Mesenchymal stem cell (in vitro differentiated cells and primary cell): ENCODE results near the gene CIAO3.

ENCODE experiments used
- DNase-seq: peaks from one replicate; pipeline ENCODE4 v3.0.0-alpha.2; 2013
- H2AFZ ChIP-seq: one replicate; pipeline ENCODE4 v1.6.1; 2013; ENCODE audit warnings: low read depth, mild to moderate bottlenecking, control low read depth, inconsistent platforms, low read length, moderate library complexity
- H2AK5ac ChIP-seq: 2 replicates; pipeline ENCODE4 v1.6.1; 2013; ENCODE audit warnings: low read length, moderate library complexity, mild to moderate bottlenecking, inconsistent platforms; ENCODE audit not compliant: severe bottlenecking
- H2BK120ac ChIP-seq: one replicate; pipeline ENCODE4 v1.6.1; 2013; ENCODE audit warnings: low read depth, mild to moderate bottlenecking, inconsistent platforms, low read length, moderate library complexity
- H2BK12ac ChIP-seq, 2 experiments: one replicate each; pipeline ENCODE4 v1.6.1; 2013; ENCODE audit warnings: inconsistent platforms in 2 of 2, low read length in 2 of 2, mild to moderate bottlenecking in 2 of 2, moderate library complexity in 2 of 2, control low read depth in 1 of 2
- H2BK15ac ChIP-seq: one replicate; pipeline ENCODE4 v1.6.1; 2013; ENCODE audit warnings: mild to moderate bottlenecking, low read depth, inconsistent platforms; ENCODE audit not compliant: poor library complexity, severe bottlenecking
- H2BK5ac ChIP-seq: 2 replicates; pipeline ENCODE4 v1.6.1; 2013; ENCODE audit warnings: low read depth, mild to moderate bottlenecking, low read length, control low read depth, inconsistent platforms; ENCODE audit not compliant: poor library complexity, severe bottlenecking
- H3K14ac ChIP-seq, 2 experiments: one replicate each; pipeline ENCODE4 v1.6.1; 2013; ENCODE audit warnings: inconsistent platforms in 2 of 2, low read length in 2 of 2, control low read depth in 1 of 2, mild to moderate bottlenecking in 1 of 2, moderate library complexity in 1 of 2
- H3K18ac ChIP-seq, 2 experiments: one replicate each; pipeline ENCODE4 v1.6.1; 2013; ENCODE audit warnings: inconsistent platforms in 2 of 2, low read length in 2 of 2, control low read depth in 1 of 2, low read depth in 1 of 2, mild to moderate bottlenecking in 1 of 2
- H3K23ac ChIP-seq, 2 experiments: one replicate each; pipeline ENCODE4 v1.6.1; 2013; ENCODE audit warnings: inconsistent platforms in 2 of 2, low read length in 2 of 2, mild to moderate bottlenecking in 2 of 2, moderate library complexity in 2 of 2, control low read depth in 1 of 2
- H3K27ac ChIP-seq: 2 replicates; pipeline ENCODE4 v1.5.1; 2013; ENCODE audit warnings: mild to moderate bottlenecking, moderate library complexity, low read length, control low read depth, inconsistent platforms; ENCODE audit not compliant: poor library complexity, severe bottlenecking
- H3K27me3 ChIP-seq, 2 experiments: 2 replicates each; pipeline versions ENCODE4 v1.6.1 to v1.7.0; 2013; ENCODE audit warnings: low read length in 2 of 2, mild to moderate bottlenecking in 2 of 2, moderate library complexity in 2 of 2, control low read depth in 1 of 2, inconsistent platforms in 1 of 2; ENCODE audit not compliant: control insufficient read depth in 1 of 2, insufficient read depth in 1 of 2
- H3K36me3 ChIP-seq, 2 experiments: 2 replicates each; pipeline versions ENCODE4 v1.6.1 to v1.7.0; 2013; ENCODE audit warnings: low read length in 2 of 2, control low read depth in 1 of 2, inconsistent platforms in 1 of 2, low read depth in 1 of 2, mild to moderate bottlenecking in 1 of 2; ENCODE audit not compliant: insufficient read depth in 2 of 2, control insufficient read depth in 1 of 2
- H3K4ac ChIP-seq, 2 experiments: one replicate each; pipeline ENCODE4 v1.6.1; 2013; ENCODE audit warnings: inconsistent platforms in 2 of 2, low read length in 2 of 2, mild to moderate bottlenecking in 2 of 2, moderate library complexity in 2 of 2, control low read depth in 1 of 2, low read depth in 1 of 2
- H3K4me1 ChIP-seq: 2 replicates; pipeline ENCODE4 v1.6.1; 2013; ENCODE audit warnings: low read depth, low read length, control low read depth; ENCODE audit not compliant: control insufficient read depth, insufficient read depth
- H3K4me2 ChIP-seq: 2 replicates; pipeline ENCODE4 v1.6.1; 2013; ENCODE audit warnings: low read length, mild to moderate bottlenecking, inconsistent platforms; ENCODE audit not compliant: poor library complexity, severe bottlenecking
- H3K4me3 ChIP-seq, 2 experiments: 2 replicates each; pipeline versions ENCODE4 v1.5.1 to v1.7.0; 2013; ENCODE audit warnings: low read length in 2 of 2, mild to moderate bottlenecking in 2 of 2, control low read depth in 1 of 2, low read depth in 1 of 2; ENCODE audit not compliant: insufficient read depth in 1 of 2
- H3K79me1 ChIP-seq: replicated peaks from 2 replicates; pipeline ENCODE4 v1.6.1; 2013; ENCODE audit warnings: mild to moderate bottlenecking, control low read depth, low read length, inconsistent platforms; ENCODE audit not compliant: poor library complexity, severe bottlenecking
- H3K9ac ChIP-seq: 2 replicates; pipeline ENCODE4 v1.7.0; 2013; ENCODE audit warnings: mild to moderate bottlenecking, low read length, moderate library complexity
- H3K9me3 ChIP-seq: 2 replicates; pipeline ENCODE4 v1.7.0; 2013; ENCODE audit warnings: mild to moderate bottlenecking, low read length; ENCODE audit not compliant: control insufficient read depth
- H4K8ac ChIP-seq: one replicate; pipeline ENCODE4 v1.6.1; 2013; ENCODE audit warnings: inconsistent platforms, mild to moderate bottlenecking, low read length, moderate library complexity
- H4K91ac ChIP-seq: one replicate; pipeline ENCODE4 v1.6.1; 2013; ENCODE audit warnings: mild to moderate bottlenecking, low read length, inconsistent platforms
- WGBS: methylation state at CpG from one replicate; pipeline ENCODE4 v1.1.7; 2013; ENCODE audit warnings: mixed read lengths; 5-methylcytosine and 5-hydroxymethylcytosine counted together

CIAO3 gene

GRCh38 chr16:734981-735881 is 5.6 kb downstream of the CIAO3 start:
- no peak overlapping the region for H2BK15ac ChIP-seq
- no peak overlapping the region for H3K9ac ChIP-seq
- H4K91ac ChIP-seq: no peak overlapping the region
- no peak overlapping the region for H2BK12ac ChIP-seq
- no peaks in the 10 kb centered on the region for H3K27me3 ChIP-seq
- H3K27ac ChIP-seq: no peak overlapping the region
- no peaks in the 10 kb centered on the region for H3K9me3 ChIP-seq
- no peak overlapping the region for H3K4me3 ChIP-seq
- no peak overlapping the region for H2BK5ac ChIP-seq
- no peak overlapping the region for H2BK120ac ChIP-seq
- no peak overlapping the region for H2AK5ac ChIP-seq
- H3K18ac ChIP-seq: no peak overlapping the region
- 97% methylated on average over 25 of the region's 25 CpGs for WGBS
- H3K36me3 ChIP-seq: peaks cover 64 to 92% of the 10 kb centered on the region in 2 experiments
- H3K79me1 ChIP-seq: peaks cover 24% of the 10 kb centered on the region
- no peak for DNase-seq
- no peak overlapping the region for H3K4me2 ChIP-seq
- H2AFZ ChIP-seq: no peak overlapping the region
- no peak overlapping the region for H3K4ac ChIP-seq
- peaks cover 11% of the 10 kb centered on the region for H3K4me1 ChIP-seq
- no peak overlapping the region for H3K14ac ChIP-seq
- no peak overlapping the region for H4K8ac ChIP-seq
- H3K23ac ChIP-seq: no peak overlapping the region

DNA sequence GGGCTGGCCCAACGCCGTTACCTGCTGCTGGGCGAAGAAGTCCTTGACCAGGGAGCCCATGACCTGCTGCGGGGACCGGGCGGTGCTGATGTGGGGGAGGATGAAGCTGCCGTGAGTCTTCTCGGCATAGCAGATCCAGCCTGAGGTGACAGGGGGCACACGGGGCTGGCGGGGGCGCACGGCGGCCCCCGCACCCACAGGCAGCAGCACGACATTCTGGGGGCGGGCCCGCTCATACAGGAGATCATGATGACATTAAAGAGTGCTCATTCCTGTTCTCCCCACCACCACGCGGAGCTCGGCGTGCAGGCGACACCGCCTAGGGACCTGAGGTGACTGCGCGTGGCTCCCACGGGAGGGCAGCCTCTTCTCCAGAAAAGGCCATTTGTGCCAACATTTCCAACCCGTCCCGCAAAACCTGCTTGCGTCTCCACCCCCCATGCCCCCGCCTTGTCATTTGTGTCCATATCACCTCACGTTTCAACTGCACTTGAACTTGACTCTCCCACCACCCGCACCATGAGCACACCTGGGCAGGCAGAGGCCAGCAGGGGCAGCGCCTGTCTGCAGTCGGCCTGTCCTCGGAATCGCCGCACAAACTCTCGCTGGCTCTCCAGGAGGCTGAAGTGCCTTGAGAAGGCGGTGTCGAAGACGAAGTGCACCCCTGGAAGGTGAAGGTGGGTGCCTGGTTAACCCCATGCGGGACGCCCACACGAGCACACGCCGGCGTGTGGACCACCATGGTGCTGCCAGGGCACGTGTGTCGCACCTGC is 6.4 kb downstream of the CIAO3 start:
- Histone ChIP-seq H3K79me1 (peaks cover 16% of the 10 kb centered on the region), H4K91ac (no peak overlapping the region), H3K18ac (no peak overlapping the region), H2AK5ac (no peak overlapping the region), H3K14ac (no peak overlapping the region), H2BK120ac (no peak overlapping the region), H3K36me3 (peaks cover 62 to 96% of the 10 kb centered on the region in 2 experiments), H2BK15ac (no peak overlapping the region), H3K4me1 (peaks cover 4% of the 10 kb centered on the region), H3K9ac (no peak overlapping the region), H3K4ac (no peak overlapping the region), H3K23ac (no peak overlapping the region), H3K4me2 (no peak overlapping the region), H2BK5ac (no peak overlapping the region), H4K8ac (no peak overlapping the region), H3K4me3 (no peak overlapping the region), H3K9me3 (no peaks in the 10 kb centered on the region), H3K27me3 (no peaks in the 10 kb centered on the region), H2AFZ (no peak overlapping the region), H3K27ac (no peak overlapping the region), H2BK12ac (no peak overlapping the region)
- WGBS: 97% methylated on average over 49 of the region's 49 CpGs
- no peak for DNase-seq

GRCh38 chr16:733382-734207 is 7.2 kb downstream of the CIAO3 start:
- H3K27ac ChIP-seq: no peak overlapping the region
- H2BK15ac ChIP-seq: no peak overlapping the region
- no peak overlapping the region for H3K23ac ChIP-seq
- H3K18ac ChIP-seq: no peak overlapping the region
- no peaks in the 10 kb centered on the region for H3K9me3 ChIP-seq
- no peak overlapping the region for H2BK5ac ChIP-seq
- no peak overlapping the region for H2AFZ ChIP-seq
- no peak overlapping the region for H3K14ac ChIP-seq
- no peak overlapping the region for H2AK5ac ChIP-seq
- H4K91ac ChIP-seq: no peak overlapping the region
- no peak overlapping the region for H2BK12ac ChIP-seq
- H3K4me1 ChIP-seq: peaks cover 10% of the 10 kb centered on the region
- no peaks in the 10 kb centered on the region for H3K27me3 ChIP-seq
- H3K4me3 ChIP-seq: no peak overlapping the region
- H3K36me3 ChIP-seq: peaks cover 59 to 95% of the 10 kb centered on the region in 2 experiments
- H4K8ac ChIP-seq: no peak overlapping the region
- H3K4me2 ChIP-seq: no peak overlapping the region
- no peak overlapping the region for H3K4ac ChIP-seq
- 86% methylated on average over 34 of the region's 34 CpGs for WGBS
- H3K79me1 ChIP-seq: peaks cover 12% of the 10 kb centered on the region
- DNase-seq: no peak
- H3K9ac ChIP-seq: no peak overlapping the region
- H2BK120ac ChIP-seq: no peak overlapping the region
